Activated CD4-positive, CD25-positive, alpha-beta regulatory T cell treated with anti-CD3 and anti-CD28 coated beads, Interleukin-2, amount 50 U/mL, for 16 hours (primary cell): Measurements from ENCODE around the gene TM7SF2.
"Not testable (repeated sequence)": the region's sequence is repeated elsewhere in the genome, so short reads cannot be mapped to it uniquely, and the experiment has no call there.

Experiments
- DNase-seq: peaks from one replicate; pipeline ENCODE4 v3.0.0-alpha.2; 2020; ENCODE audit warnings: low read depth, low spot score

TM7SF2 gene

GRCh38 chr11:65129649-65130441, 18.2 kb downstream of the TM7SF2 start:
- no peak for DNase-seq

GRCh38 chr11:65130631-65131416, 19.2 kb downstream of the TM7SF2 start:
- no peak for DNase-seq

- no peak for DNase-seq
Measured at GRCh38 chr11:65131417-65131776, 19.7 kb downstream of the TM7SF2 start.

- no peak for DNase-seq
Measured at GRCh38 chr11:65131895-65132237, 20.2 kb downstream of the TM7SF2 start.

- DNase-seq, result no peak
Measured at GRCh38 chr11:65132238-65132987, 20.7 kb downstream of the TM7SF2 start.

- no peak for DNase-seq
Measured at GRCh38 chr11:65132988-65133700, 21.5 kb downstream of the TM7SF2 start.

GRCh38 chr11:65133724-65134123, 22.1 kb downstream of the TM7SF2 start:
- DNase-seq, result no peak

GRCh38 chr11:65134240-65134951, 22.7 kb downstream of the TM7SF2 start, which contains the start of gene SYVN1:
SYVN1 (minus strand) TSS chr11:65134519; CDS start chr11:65133601, 918 bp downstream.
- peak; percentile 93 for DNase-seq

DNA sequence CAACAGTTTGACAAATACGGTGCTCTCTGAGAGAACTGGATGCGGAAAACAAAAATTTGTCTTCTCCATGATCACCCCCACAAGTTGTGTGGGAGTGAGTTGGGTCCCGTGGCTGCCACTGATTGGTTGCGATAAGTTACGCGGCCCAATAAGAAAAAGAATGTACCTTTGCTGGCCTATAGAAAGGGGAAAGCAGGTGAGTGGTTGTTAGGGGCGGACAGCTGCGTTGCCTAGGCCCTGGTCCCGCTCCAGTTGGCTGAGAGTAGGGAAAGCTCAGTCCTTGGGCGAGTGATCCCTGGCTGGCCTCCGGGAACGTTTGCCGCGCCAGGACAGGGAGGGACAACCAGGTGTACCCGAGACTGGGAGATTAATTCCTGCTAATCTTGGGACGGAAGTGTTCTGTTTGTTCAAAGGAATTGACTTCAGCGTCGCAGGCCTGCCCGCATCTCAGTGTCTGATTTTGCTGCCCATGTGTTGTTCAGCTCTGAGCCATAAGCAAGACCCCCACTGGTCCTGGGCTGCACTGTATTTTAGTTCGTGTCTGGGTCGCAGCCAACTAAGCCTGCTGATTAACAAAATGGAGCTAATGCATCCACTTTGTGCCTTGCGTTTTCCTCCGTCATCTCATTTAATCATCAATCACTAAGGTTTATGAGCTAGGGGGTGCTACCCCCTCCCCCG, 23.4 kb downstream of the TM7SF2 start:
- peak; percentile 66 for DNase-seq

DNA sequence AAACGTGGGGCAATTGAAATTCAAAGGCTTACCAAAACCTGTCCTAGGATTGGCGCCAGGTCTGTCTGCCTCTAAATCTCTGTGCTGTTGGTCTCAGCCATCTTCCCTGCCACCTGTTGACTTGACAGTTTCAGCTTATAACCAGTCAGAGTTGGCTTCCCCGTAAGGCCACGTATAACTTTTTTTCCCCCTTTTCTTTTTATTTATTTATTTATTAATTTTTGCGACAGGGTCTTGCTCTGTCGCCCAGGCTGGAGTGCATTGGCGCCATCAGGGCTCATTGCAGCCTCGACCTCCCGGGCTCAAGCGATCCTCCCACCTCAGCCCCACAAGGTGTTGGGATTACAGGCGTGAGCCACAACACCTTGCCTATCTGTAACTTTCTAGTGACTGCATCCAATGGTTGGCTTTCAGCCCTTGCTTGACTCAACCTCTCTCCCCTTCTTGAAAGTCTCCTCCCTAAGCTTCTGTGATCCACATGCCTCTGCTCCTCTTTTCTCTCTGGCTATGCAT, 24.0 kb downstream of the TM7SF2 start:
- DNase-seq, result no peak

DNA sequence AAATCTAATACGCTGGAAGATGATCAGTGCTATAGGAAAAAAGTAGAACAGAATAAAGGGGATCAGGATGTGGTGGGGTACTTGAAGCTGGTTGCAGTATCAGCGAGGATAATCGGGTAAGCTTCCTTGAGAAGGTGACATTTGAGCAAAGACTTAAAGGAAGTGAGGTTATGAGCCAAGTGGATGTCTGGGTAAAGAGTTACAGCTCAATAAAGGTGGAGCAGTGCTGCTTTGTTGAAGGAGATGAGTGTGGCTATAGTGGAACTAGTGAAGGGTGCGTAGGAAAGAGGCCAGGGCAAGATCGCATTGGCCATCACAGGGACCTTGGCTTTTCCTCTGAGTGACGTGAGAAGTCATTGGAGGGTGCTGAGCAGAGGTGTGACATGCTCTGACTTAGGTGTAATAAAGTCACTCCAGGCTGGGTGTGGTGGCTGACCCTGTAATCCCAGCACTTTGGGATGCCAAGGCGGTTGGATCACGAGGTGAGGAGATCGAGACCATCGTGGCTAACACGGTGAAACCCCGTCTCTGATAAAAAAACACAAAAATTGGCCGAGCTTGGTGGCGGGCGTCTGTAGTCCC, 24.9 kb downstream of the TM7SF2 start:
- no peak for DNase-seq

DNA sequence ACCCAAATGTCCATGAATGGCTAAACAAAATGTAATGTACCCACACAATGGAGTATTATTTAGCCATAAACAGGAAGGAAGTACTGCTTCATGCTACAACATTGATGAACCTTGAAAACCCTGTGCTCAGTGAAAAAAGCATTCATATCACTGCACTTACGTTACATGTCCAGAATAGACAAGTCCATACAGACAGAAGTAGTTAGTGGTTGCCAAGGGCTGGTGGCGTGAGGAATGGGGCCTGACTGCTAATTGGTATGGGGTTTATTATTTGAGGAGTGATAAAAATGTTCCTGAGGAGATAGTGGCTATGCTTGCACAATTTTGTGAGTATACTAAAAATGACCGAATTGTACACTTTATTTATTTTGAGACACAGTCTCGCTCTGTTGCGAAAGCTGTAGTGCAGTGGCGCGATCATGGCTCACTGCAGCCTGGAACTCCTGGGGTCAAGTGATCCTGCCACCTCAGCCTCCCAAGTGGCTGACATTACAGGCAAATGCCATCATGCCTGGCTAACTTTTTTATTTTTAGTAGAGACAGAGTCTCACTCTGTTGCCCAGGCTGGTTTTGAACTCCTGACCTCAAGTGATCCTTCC, 30.3 kb downstream of the TM7SF2 start:
- DNase-seq, result no peak

- no peak for DNase-seq
Measured at GRCh38 chr11:65147352-65148075, 35.8 kb downstream of the TM7SF2 start.

- DNase-seq, result no peak
Measured at GRCh38 chr11:65148657-65149056, 37.0 kb downstream of the TM7SF2 start.

DNA sequence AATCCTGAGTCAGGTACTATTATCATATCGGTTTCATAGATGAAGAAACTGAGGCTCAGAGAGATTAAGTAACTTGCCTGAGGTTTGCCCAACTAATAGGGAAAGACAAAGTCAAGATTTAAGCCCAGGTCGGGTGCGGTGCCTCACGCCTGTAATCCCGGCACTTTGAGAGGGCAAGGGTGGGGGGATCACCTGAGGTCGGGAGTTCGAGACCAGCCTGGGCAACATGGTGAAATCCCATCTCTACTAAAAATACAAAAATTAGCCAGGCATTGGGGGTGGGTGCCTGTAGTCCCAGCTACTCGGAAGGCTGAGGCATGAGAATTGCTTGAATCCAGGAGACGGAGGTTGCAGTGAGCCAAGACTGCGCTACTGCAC, 38.4 kb downstream of the TM7SF2 start:
- not testable (repeated sequence) for DNase-seq

- DNase-seq, result no peak
Measured at GRCh38 chr11:65150509-65151299, 39.0 kb downstream of the TM7SF2 start.

GRCh38 chr11:65151331-65151899, 39.7 kb downstream of the TM7SF2 start:
- no peak for DNase-seq

DNA sequence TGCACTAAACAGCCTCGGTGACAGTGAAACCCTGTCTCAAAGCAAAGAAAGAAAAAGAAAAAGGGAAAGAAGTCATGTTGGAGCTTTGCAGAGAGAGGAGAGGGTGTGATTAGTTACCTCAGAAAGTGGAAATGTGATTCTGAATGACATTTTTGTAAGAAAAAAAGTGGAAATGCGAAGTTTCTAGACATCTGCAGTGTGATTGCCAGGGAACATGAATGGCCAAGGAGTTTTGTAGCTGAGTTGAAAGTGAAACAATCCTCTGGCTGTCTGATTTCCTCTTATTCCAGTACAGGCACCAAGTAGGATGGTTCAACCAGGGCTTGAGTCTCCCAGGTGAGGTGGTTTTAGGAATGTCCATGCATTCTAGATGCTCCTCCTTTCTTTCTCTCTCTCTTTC, 40.5 kb downstream of the TM7SF2 start:
- no peak for DNase-seq
